GM21390 (cell line): ENCODE data around the gene GMDS.

Experiments
- ATAC-seq: cut with Tn5 transposase; IDR thresholded peaks from one replicate; pipeline ENCODE4 v1.9.1; 2021; ENCODE audit not compliant: unreplicated experiment

GMDS gene

DNA sequence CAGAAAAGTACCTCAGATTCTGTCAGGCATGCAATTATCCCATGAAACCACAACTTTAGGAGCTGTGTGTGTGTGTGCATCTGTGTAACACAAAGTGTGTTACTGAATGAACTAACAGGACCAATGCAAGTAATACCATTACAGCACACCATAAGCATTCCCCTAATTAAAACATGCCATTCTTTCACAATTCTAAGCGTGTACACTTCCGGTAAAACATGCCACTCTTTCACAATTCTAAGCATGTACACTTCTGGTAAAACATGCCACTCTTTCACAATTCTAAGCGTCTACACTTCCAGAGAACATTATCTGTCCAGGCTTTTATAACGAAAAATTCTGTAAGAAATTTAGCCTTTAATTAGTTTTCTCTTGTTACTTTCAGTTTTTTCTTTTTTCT, 238.2 kb downstream of the GMDS start:
- no peak for ATAC-seq

- no peak for ATAC-seq
Measured at GRCh38 chr6:2004888-2005287, 240.5 kb downstream of the GMDS start.

DNA sequence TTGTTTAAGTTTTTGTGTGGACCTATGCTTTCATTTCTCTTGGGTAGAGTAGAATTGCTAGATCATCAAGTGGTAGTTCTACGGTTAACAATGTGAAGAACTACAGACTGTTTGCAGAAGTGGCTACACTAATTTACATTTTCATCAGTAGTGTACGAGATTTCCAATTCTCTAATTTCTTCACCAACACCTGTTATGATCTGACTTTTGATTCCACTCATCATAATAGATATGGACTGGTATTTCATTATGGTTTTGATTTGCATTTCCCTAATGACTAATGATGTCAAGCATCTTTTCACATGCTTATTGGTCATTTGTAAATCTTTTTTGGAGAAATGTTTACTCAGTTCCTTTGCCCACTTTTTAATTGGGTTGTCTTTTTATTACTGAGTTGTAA, 244.4 kb downstream of the GMDS start:
- ATAC-seq: no peak

DNA sequence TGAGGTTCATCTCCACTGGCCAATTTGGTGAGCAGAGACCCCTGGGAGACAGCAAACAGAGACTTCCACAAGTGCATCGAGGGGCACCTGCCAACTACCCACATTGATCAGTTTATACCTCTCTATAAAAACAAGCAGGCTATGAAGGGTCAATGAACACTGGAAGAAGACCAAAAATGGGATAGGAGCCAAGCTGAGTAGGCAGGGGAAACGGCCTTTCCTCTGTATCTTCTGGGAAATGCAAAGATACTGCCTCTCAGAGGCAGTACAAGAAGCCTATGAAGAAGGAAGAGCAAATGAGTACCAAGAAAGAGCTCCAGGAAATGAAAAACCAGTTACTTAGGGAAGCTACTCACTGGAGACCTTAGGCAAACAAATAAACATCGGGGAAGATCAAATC, 247.7 kb downstream of the GMDS start:
- no peak for ATAC-seq

DNA sequence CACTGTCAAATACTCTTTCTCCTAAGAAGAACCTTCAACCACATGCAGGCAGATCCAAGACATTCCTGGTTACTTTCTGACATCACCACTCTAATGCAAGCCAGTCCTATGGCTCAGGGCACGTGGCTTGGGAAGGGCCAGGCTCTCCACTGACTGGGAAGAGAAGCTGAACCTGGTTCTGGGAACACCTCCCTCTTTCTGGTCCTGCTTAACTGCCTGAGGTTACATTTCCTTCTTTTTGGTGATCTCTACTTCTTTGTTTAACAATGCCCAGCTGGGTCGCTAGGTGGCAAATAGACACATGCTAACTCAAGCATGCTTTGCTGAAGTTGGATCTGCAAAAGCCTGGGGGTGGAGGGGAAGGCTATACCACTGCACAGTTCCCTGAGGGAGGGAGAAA, 249.8 kb downstream of the GMDS start:
- no peak for ATAC-seq

- no peak for ATAC-seq
Measured at GRCh38 chr6:1993042-1993441, 252.4 kb downstream of the GMDS start.

DNA sequence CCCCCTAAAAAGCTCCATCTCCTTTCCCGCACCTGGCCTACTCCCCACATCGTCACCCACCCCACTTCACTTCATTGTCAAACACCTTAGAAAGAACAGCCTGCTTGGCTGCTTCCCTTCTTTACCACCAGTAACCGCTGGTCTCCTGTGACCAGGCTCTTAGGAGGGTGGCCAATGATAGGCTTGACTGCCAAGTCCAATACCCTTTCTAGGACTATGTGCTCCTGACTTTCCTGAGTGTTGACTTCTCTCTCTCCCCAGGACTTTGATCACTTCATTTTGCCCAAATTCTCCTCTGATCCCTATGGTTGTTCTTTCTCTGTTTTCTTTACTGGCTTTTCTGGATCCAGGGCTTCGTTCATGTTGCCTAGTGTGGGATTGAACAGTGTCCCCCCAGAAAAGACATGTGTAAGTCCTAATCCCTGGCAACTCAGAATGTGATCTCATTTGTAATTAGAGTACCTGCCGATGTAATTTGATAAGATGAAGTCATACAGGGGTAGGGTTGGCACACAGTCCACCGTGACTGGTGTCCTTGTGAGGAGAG, 254.0 kb downstream of the GMDS start:
- ATAC-seq: no peak

DNA sequence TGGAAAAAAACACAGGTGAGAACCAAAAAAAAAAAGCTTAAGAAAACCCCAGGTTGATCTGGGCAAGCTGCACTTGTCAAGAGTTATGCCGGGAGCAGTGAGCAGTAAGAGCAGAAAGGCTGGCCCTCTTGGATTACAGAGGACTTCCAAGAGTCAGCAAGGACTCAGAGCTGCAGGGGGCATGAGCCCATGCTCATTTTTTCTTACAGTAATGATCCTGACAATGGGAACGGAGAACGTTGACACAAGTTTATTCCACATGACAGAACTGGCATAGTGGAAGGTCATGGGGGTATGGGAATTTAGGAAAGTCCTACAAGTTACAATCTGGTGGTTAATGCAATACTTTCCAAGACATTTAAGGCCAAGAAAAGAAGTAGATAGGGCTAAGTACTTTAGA, 256.6 kb downstream of the GMDS start:
- no peak for ATAC-seq

GRCh38 chr6:1987640-1988039, 257.8 kb downstream of the GMDS start:
- no peak for ATAC-seq

DNA sequence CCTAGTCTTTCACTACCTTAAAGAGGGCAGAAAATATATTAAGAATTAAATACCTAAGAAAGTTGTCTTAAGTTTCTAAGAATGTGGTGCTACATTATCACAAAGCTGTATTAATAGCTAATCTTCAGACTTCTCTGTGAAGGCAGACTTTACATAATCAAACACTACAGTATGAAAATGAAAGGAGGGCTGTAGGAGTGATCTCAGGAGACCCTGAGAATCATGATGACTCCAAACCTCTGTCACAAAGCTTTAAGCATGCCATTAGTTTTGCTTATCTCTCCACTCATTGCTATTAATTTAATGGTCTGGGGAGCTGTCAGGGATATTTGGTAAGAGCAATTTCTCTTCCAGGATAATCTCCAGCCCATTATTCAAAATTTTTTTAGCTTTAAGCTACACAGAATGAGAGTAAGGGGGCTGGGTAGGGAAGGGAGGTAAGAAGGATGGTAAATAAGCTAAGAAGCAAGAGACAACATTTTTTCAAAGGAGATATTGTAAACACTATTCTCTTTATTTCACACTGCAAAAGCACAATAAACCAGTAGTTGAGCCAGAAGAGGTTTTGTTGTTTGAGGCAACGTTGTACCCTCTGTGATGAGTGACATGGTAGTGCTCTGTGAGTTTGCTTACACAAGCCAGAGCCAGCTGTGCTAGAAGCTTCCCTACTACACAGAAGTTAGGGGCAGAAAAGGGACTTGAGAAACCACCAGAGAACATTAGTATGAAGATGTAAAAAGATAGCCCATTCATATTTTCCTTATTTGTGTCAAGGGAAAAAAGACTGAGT, 258.8 kb downstream of the GMDS start:
- ATAC-seq: no peak

GRCh38 chr6:1984346-1984994, 260.9 kb downstream of the GMDS start:
- no peak for ATAC-seq

- no peak for ATAC-seq
Measured at GRCh38 chr6:1983850-1984249, 261.6 kb downstream of the GMDS start.

- no peak for ATAC-seq
Measured at GRCh38 chr6:1972962-1973361, 272.4 kb downstream of the GMDS start.

GRCh38 chr6:1971612-1972011, 273.8 kb downstream of the GMDS start:
- ATAC-seq: no peak

- ATAC-seq: no peak
Measured at GRCh38 chr6:1970151-1970561, 275.2 kb downstream of the GMDS start.

- no peak for ATAC-seq
Measured at GRCh38 chr6:1966713-1967112, 278.7 kb downstream of the GMDS start.

DNA sequence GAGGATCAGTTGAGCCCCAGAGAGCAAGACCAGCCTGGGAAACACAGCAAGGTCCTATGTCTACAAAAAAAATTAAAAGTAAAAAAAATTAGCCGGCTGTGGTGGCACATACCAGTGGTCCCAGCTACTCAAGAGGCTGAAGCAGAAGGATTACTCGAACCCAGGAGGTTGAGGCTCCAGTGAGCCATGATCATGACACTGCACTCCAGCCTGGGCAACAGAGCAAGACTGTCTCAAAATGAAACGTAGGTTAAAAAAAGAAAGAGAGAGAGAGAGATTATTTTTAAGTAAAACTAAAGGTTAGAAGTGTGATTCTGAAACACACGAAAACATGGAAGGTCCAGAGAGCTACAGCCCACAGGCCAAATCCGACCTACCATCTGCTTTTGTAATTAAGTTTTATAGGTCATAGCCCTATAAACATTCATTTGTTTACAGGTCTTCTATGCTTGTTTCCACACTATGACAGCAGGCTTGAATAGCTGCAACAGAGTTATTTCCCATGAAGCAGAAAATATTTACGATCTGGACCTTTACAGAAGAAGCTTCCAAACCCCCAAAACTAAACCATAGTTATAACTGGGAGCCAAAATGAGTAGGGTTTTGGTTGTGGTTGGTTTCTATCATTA, 279.7 kb downstream of the GMDS start:
- ATAC-seq: no peak

DNA sequence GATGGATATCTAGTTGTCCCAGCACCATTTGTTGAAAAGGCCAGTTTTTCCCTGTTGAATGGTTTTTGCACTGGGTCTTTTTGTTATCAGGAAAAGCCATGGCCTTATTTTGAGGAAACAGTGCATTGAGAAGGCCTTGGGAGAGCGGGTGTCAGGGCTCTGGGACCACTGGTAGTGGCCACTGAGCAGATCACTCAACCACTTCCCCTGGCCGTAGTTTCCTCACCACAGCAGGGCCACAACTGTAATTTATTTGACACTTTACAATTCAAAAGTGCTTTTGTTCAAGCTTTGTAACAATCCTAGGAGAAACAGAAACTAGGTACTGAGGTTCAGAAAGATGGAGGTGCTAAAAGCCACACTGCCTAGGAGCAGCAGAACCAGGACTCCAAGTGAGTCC, 281.8 kb downstream of the GMDS start:
- no peak for ATAC-seq

DNA sequence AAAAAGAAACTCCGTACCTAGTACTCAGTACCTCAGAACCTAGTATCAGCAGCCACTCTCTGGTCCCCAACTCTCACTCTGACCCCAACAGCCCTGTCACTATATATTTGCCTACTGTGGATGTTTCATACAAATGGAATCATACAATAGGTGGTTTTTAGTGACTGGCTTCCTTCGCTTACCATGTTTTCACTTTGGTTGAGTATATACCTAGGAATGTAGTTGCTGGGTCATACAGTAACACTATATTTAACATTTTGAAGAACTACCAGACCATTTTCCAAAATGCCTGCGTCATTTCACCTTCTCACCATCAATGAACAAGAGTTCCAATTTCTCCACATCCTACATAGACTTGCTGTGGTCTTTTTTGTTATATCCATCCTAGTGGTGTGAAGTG, 283.2 kb downstream of the GMDS start:
- ATAC-seq: no peak

DNA sequence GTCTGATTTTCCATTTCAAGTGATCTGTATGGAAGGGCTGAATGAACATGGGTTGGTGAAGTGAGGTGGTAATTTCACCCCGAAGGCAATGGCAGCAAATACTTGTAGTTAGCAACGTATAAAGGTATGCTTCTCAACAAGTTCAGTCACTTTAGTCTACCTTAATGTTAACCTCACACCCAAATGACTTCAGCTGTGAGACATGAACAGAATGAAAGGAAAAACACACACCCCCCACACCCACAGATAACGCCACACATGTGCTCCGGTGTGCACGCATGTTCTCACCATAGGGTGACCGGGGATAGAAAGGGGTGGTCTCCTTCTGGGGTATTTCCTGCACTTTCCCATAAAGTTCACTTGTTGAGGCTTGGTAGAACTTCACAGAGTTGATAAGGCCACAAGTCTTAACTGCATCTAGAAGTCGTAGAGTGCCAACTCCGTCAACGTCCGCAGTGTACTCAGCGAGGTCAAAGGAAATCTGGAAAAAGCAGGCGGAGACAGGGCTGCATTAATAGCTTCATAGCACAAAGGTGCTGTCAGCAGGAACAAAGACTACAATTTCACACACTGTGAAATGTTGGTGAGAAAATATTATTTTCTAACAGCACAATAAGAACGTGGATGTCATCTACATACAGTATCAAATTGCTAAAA, 284.8 kb downstream of the GMDS start:
- ATAC-seq: no peak

- no peak for ATAC-seq
Measured at GRCh38 chr6:1958257-1958656, 287.1 kb downstream of the GMDS start.
